ENCODE measurements around the gene TIFAB.

TIFAB gene

DNA sequence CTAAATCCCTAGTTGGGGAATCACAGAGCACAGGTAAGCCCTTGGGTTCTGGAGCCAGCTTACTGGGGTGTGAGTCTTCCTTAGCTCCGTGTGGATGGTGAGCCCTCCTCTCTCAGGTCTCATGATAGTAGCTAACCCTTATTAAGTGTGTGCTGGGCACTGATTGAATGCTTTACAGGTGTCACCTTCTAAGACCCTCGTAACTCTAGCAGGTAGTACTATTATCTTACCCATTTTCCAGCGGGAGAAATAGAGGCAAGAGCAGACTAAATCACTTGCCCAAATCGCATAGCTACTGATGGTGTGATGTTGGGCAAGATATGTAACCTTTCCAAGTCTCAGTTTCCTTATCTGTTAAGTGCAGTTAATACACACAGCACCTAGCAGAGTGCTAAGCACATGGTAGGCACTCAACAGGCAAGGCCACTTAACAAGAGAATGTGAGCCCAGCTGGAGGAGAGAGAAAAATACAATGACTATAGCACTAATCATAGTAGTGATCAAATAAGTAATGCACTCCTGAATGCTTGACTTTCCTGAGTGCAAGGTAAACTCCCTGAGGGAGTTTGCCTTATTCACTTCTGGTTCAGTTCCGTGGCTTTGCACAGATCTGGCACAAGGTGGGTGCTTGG lies 4.7 kb downstream of the TIFAB start, which contains the start of gene DCANP1:
Gene DCANP1 (minus strand): TSS at position 51 of the 632 bp plus-strand sequence. CDS start 240 bp downstream, outside the sequence.
- H3K4me1 ChIP-seq (ENCODE audit: control insufficient read depth, insufficient read depth, low read length): peaks cover 4% of the 10 kb centered on the region
- H3K27ac ChIP-seq (ENCODE audit: low read depth, low read length): no peak within 1 kb of the TSS
- H3K36me3 ChIP-seq (ENCODE audit: control insufficient read depth, insufficient read depth, low read length): no peaks in the 10 kb centered on the region
- no peaks in the 10 kb centered on the region for H3K27me3 ChIP-seq (ENCODE audit: control insufficient read depth, insufficient read depth, low read length)
- no peaks in the 10 kb centered on the region for H3K9me3 ChIP-seq (ENCODE audit: control insufficient read depth, insufficient read depth, low read length)
- no peak within 1 kb of the TSS for H3K9ac ChIP-seq (ENCODE audit: low read depth, low read length)
- no peak within 1 kb of the TSS for H3K4me3 ChIP-seq (ENCODE audit: low read depth, low read length)

DNA sequence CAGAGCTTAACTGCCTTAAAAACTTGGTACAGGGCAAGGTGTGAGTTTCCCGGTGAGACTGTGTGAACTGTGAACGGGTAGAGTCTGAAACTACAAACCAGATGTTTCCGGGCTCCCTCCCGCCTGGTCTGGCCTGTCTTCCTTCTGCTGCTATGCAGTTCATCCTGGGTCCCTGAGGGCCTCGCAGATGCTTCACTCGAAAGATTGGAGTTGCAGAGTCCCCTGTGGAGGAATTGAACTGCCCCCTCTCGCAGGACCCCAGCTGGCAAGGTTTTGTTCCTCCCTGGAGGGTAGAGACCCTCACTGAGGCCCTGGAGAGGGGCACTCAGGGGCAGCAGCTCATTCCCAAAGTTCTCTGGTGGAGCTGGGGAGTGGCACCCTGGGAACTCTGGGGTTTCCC lies 5.5 kb downstream of the TIFAB start:
- Histone ChIP-seq H3K4me3 (ENCODE audit: low read depth, low read length) (no peak overlapping the region), H3K27me3 (ENCODE audit: control insufficient read depth, insufficient read depth, low read length) (no peaks in the 10 kb centered on the region), H3K36me3 (ENCODE audit: control insufficient read depth, insufficient read depth, low read length) (no peaks in the 10 kb centered on the region), H3K4me1 (ENCODE audit: control insufficient read depth, insufficient read depth, low read length) (peaks cover 4% of the 10 kb centered on the region), H3K9me3 (ENCODE audit: control insufficient read depth, insufficient read depth, low read length) (no peaks in the 10 kb centered on the region), H3K27ac (ENCODE audit: low read depth, low read length) (no peak overlapping the region), H3K9ac (ENCODE audit: low read depth, low read length) (no peak overlapping the region)

DNA sequence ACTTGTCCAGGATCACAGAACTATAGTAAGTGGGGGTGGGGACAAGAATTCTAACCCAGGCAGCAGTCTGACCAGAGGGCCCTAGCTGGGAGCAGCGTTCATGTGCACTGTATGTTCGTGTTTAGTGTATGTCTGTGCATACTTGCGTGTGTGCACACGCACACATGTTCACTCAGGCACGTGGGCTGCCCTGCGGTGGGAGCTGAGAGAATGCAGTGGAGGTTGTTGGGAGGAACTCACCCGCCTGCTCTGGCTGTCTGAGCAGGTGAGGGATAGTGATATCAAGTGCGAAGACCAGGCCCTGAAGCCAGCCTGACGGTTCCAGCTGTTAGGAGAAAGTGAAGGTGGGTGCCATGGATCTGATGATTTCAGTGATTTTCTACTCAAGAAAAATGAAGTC lies 5.9 kb downstream of the TIFAB start:
- H3K4me1 ChIP-seq (ENCODE audit: control insufficient read depth, insufficient read depth, low read length): peaks cover 4% of the 10 kb centered on the region
- no peak overlapping the region for H3K27ac ChIP-seq (ENCODE audit: low read depth, low read length)
- H3K27me3 ChIP-seq (ENCODE audit: control insufficient read depth, insufficient read depth, low read length): no peaks in the 10 kb centered on the region
- no peaks in the 10 kb centered on the region for H3K9me3 ChIP-seq (ENCODE audit: control insufficient read depth, insufficient read depth, low read length)
- H3K36me3 ChIP-seq (ENCODE audit: control insufficient read depth, insufficient read depth, low read length): no peaks in the 10 kb centered on the region
- H3K9ac ChIP-seq (ENCODE audit: low read depth, low read length): no peak overlapping the region
- no peak overlapping the region for H3K4me3 ChIP-seq (ENCODE audit: low read depth, low read length)

DNA sequence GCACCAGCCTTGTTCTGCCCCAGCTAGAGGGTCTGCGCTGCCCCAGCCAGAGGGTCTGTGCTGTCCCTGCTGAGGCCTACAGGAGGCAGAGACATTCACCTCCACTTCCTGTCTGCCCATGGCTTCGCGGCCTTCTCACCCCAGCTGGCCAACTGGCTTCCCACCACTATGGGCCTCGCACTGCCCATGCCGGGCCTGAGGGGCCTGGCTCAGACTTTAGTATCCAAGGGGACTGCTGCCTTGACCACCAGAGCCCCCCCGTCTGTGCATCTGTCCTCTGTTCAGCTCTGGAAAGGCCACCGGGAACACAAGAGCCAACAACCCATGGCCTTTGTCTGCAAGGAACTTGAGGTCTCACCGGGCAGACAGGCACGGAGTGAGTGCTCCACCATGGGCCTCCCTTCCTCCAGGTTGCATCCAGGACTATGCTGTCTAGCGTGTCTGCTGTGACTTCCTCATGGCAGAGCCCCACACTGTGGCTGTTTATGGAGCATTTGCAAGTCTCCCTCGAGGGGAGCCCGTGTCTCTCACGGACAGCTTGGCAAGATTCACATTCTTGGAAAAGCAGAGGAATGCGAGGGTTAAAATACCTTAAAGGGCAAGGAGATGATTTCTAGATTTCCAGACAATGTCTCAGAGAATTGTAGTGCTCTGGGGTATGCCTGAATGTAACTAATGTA lies 6.7 kb downstream of the TIFAB start:
- H3K36me3 ChIP-seq (ENCODE audit: control insufficient read depth, insufficient read depth, low read length): no peaks in the 10 kb centered on the region
- H3K27me3 ChIP-seq (ENCODE audit: control insufficient read depth, insufficient read depth, low read length): no peaks in the 10 kb centered on the region

DNA sequence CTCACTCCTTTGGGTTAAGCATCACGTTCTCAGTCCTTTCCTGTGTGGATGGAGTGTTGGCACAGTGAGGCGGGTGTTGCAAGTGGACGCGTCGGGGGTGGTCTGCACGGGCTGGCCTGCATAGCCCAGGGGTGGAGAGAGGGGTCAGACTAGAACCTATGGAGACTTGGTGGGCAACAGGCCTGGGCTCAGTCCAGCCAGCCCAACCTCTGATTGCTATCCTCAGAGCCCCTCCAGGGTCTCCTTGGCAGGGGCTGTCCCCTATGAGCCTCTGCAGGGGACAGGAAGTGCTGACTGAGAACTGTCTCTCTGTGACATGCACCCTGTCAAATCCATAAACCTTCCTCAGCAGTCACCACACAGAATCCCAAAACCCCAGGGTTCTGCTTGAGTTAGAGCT lies 7.3 kb downstream of the TIFAB start:
- H3K9ac ChIP-seq (ENCODE audit: low read depth, low read length): no peak overlapping the region
- H3K36me3 ChIP-seq (ENCODE audit: control insufficient read depth, insufficient read depth, low read length): no peaks in the 10 kb centered on the region
- H3K9me3 ChIP-seq (ENCODE audit: control insufficient read depth, insufficient read depth, low read length): no peaks in the 10 kb centered on the region
- no peak overlapping the region for H3K27ac ChIP-seq (ENCODE audit: low read depth, low read length)
- no peak overlapping the region for H3K4me3 ChIP-seq (ENCODE audit: low read depth, low read length)
- H3K4me1 ChIP-seq (ENCODE audit: control insufficient read depth, insufficient read depth, low read length): peaks cover 4% of the 10 kb centered on the region
- no peaks in the 10 kb centered on the region for H3K27me3 ChIP-seq (ENCODE audit: control insufficient read depth, insufficient read depth, low read length)

More for the DNA sequence above, 6.7 kb downstream of the TIFAB start:
- H3K4me1 ChIP-seq (ENCODE audit: control insufficient read depth, insufficient read depth, low read length): peaks cover 4% of the 10 kb centered on the region
- no peak overlapping the region for H3K27ac ChIP-seq (ENCODE audit: low read depth, low read length)
- H3K9ac ChIP-seq (ENCODE audit: low read depth, low read length): no peak overlapping the region
- H3K9me3 ChIP-seq (ENCODE audit: control insufficient read depth, insufficient read depth, low read length): no peaks in the 10 kb centered on the region
- H3K4me3 ChIP-seq (ENCODE audit: low read depth, low read length): no peak overlapping the region

DNA sequence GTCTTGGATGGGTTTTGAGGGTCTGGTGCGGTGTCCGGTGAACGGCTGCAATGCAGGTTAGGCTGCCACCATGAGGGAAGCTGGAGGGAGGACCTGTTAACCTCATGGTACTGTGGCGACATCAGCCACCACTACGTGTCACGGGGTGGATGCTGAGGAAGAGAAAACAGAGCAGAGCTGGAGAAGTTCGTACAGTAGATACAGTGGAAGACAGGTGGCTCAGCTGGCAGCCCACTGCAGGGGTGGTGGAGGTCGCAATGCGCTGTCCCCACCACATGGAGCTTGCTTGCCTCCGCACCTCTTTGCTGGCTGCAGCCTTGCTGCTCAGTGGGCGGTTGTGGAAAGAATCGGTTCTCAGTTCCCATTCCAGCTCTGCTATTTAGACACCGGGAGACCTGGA lies 7.8 kb downstream of the TIFAB start:
- H3K27ac ChIP-seq (ENCODE audit: low read depth, low read length): no peak overlapping the region
- H3K4me1 ChIP-seq (ENCODE audit: control insufficient read depth, insufficient read depth, low read length): peaks cover 4% of the 10 kb centered on the region
- no peak overlapping the region for H3K9ac ChIP-seq (ENCODE audit: low read depth, low read length)
- no peaks in the 10 kb centered on the region for H3K27me3 ChIP-seq (ENCODE audit: control insufficient read depth, insufficient read depth, low read length)
- no peaks in the 10 kb centered on the region for H3K36me3 ChIP-seq (ENCODE audit: control insufficient read depth, insufficient read depth, low read length)
- no peak overlapping the region for H3K4me3 ChIP-seq (ENCODE audit: low read depth, low read length)
- no peaks in the 10 kb centered on the region for H3K9me3 ChIP-seq (ENCODE audit: control insufficient read depth, insufficient read depth, low read length)

DNA sequence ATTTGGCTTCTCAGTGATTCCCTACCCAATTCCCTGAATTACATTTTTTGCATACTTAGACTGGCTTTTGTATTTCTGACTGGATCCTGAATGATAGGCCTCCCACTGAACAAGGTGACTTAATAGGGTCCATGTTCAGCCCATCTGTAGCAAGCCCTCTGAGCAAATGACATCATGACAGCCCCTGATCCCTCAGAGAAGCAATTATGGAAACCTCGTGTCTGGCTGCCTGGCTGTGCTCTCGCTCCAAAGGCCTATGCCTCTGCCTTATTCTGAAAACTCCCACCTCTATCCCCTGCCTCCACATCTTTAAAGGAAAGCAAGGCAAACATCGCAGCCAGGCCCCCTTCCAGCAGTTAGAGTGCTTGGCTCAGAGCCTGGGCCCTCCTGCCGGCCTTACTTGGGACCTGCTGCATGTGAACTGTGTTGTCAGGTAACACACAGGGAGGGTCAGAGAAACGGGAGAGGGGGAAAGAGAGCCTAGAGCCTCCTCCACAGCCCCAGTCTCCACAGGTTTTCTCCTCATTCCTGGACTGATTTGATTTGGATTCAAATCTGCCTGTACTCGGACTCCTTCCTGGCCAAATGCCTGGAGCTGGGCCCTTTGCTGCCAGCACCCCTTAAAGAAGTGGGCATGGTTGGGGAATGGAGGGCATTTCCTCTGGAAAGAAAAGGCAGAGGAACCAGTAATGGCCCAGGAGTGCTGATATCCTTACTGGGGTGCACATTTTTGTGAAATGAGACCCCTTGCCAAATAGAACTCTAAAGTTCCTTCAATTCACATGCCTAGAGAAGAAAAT lies 8.8 kb downstream of the TIFAB start:
- Histone ChIP-seq H3K4me3 (ENCODE audit: low read depth, low read length) (no peak overlapping the region), H3K27ac (ENCODE audit: low read depth, low read length) (no peak overlapping the region), H3K9me3 (ENCODE audit: control insufficient read depth, insufficient read depth, low read length) (no peaks in the 10 kb centered on the region), H3K9ac (ENCODE audit: low read depth, low read length) (no peak overlapping the region), H3K27me3 (ENCODE audit: control insufficient read depth, insufficient read depth, low read length) (no peaks in the 10 kb centered on the region), H3K36me3 (ENCODE audit: control insufficient read depth, insufficient read depth, low read length) (no peaks in the 10 kb centered on the region), H3K4me1 (ENCODE audit: control insufficient read depth, insufficient read depth, low read length) (peaks cover 4% of the 10 kb centered on the region)

DNA sequence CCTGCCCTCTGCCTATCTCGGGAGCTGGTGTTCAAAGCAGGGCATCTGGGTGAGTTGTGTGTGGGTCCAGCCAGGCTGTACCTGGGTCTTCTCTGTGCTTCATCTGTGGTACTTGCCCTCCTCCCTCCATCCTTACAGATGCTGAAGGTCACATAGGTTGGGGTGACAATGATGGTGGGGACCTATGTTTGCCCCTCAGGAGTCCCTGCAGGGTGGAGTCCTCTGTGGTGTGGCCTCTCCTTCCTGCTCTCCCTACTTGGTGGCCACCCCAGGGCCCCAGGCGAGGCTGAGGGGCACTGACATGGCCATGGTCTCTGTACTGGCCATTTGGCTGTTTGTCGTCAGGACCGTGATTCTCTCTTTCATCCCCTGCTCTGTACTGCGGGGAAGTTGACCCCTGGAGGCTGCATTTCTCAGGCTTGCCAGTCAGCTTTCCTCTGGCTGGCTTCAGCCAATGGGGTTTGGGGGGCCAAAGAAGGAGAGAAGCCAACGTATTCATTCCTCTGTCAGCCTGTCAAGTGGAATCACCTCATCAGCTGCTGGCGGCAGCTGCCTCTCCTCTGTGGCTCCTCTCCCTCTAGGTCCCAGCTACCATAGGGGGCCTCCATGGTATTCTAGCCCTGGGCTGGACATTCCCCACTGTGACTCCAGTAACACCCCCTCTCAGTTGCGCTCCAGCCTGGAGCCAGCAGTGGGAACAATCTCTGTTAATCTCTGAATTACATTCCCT lies 9.6 kb downstream of the TIFAB start:
- H3K9ac ChIP-seq (ENCODE audit: low read depth, low read length): no peak overlapping the region
- no peak overlapping the region for H3K27ac ChIP-seq (ENCODE audit: low read depth, low read length)
- H3K36me3 ChIP-seq (ENCODE audit: control insufficient read depth, insufficient read depth, low read length): no peaks in the 10 kb centered on the region
- H3K4me3 ChIP-seq (ENCODE audit: low read depth, low read length): no peak overlapping the region
- no peaks in the 10 kb centered on the region for H3K9me3 ChIP-seq (ENCODE audit: control insufficient read depth, insufficient read depth, low read length)
- H3K4me1 ChIP-seq (ENCODE audit: control insufficient read depth, insufficient read depth, low read length): no peaks in the 10 kb centered on the region
- H3K27me3 ChIP-seq (ENCODE audit: control insufficient read depth, insufficient read depth, low read length): no peaks in the 10 kb centered on the region

DNA sequence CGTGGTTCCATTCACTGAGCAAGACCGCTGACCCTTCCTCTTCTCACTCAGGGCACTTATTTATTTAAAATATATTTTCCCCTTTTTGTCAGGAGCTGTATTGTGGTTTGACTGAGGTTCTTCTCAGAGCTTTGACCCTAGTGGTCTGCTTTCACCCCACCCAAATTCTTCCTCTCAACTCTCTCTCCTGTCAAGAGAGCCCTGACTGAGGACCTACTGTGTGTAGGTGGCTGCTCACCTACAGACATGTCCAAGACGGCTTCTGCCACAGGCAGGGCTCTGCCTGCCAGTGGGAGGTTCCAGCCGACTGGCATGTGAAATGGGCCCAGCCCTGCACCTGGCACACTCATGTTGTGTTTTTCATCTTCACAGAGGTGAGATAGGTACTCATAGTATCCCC lies 10.2 kb downstream of the TIFAB start:
- no peak overlapping the region for H3K27ac ChIP-seq (ENCODE audit: low read depth, low read length)
- H3K36me3 ChIP-seq (ENCODE audit: control insufficient read depth, insufficient read depth, low read length): no peaks in the 10 kb centered on the region
- no peaks in the 10 kb centered on the region for H3K9me3 ChIP-seq (ENCODE audit: control insufficient read depth, insufficient read depth, low read length)
- no peak overlapping the region for H3K4me3 ChIP-seq (ENCODE audit: low read depth, low read length)
- no peaks in the 10 kb centered on the region for H3K4me1 ChIP-seq (ENCODE audit: control insufficient read depth, insufficient read depth, low read length)
- H3K27me3 ChIP-seq (ENCODE audit: control insufficient read depth, insufficient read depth, low read length): no peaks in the 10 kb centered on the region
- H3K9ac ChIP-seq (ENCODE audit: low read depth, low read length): no peak overlapping the region

DNA sequence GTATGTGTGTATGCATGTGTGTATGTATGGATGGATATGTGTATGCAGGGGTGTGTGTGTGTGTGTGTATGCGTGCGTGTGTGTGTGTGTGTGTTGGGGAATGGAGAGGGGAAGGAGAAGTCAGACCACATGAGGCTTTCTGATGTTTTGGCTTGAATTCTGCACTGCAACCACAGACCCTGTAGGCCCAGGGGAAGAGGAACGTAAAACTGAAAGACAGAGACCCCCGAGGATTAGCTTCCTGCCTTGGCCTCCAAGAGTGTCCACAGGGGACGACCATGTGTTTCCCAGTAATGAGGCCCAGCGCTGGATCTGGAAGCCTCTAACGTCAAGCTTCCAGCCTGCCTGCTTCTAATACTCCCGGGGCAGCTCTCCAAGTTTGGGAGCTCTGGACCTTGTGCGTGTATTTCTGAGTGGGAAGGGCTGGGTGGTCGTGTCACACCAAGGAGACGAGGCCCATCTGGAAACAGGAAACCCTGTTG lies 10.8 kb downstream of the TIFAB start:
- Histone ChIP-seq H3K36me3 (ENCODE audit: control insufficient read depth, insufficient read depth, low read length) (no peaks in the 10 kb centered on the region), H3K27ac (ENCODE audit: low read depth, low read length) (no peak overlapping the region), H3K9me3 (ENCODE audit: control insufficient read depth, insufficient read depth, low read length) (no peaks in the 10 kb centered on the region), H3K4me1 (ENCODE audit: control insufficient read depth, insufficient read depth, low read length) (no peaks in the 10 kb centered on the region), H3K27me3 (ENCODE audit: control insufficient read depth, insufficient read depth, low read length) (no peaks in the 10 kb centered on the region), H3K4me3 (ENCODE audit: low read depth, low read length) (no peak overlapping the region), H3K9ac (ENCODE audit: low read depth, low read length) (no peak overlapping the region)
